HepG2 (cell line): Measurements from ENCODE around the gene NPY4R.
"Not testable (repeated sequence)": the region's sequence is repeated elsewhere in the genome, so short reads cannot be mapped to it uniquely, and the experiment has no call there.

Experiments
- GABPA ChIP-seq, 2 experiments: IDR thresholded peaks; 2 replicates each; pipeline ENCODE4 v1.6.1; 2011 to 2016; ENCODE audit warnings: low read depth in 2 of 2, low read length in 1 of 2, missing biosample characterization in 1 of 2, missing genetic modification characterization in 1 of 2
- RAD21 ChIP-seq: fragments of 450-650 bp; formaldehyde crosslinking; IDR thresholded peaks from 2 replicates; pipeline ENCODE4 v1.5.0; 2020; ENCODE audit warnings: mild to moderate bottlenecking
- ZNF430 ChIP-seq: sonication (generic); formaldehyde crosslinking; IDR thresholded peaks from 2 replicates; pipeline ENCODE4 v1.9.0; 2021; ENCODE audit warnings: mild to moderate bottlenecking, missing genetic modification reagents
- ZSCAN9 ChIP-seq: IDR thresholded peaks from 2 replicates; pipeline ENCODE4 v1.6.1; 2016; ENCODE audit warnings: borderline replicate concordance
- TF ChIP-seq, protein P1 (sequence below): sonication (generic); formaldehyde crosslinking; IDR thresholded peaks from 2 replicates; pipeline ENCODE4 v1.5.0; 2020; ENCODE audit warnings: mild to moderate bottlenecking, missing genetic modification reagents, moderate library complexity
- TF ChIP-seq, protein P2 (sequence below): sonication (generic); formaldehyde crosslinking; IDR thresholded peaks from 2 replicates; pipeline ENCODE4 v1.5.0; 2020; ENCODE audit warnings: mild to moderate bottlenecking, missing genetic modification reagents, borderline replicate concordance

DNA sequence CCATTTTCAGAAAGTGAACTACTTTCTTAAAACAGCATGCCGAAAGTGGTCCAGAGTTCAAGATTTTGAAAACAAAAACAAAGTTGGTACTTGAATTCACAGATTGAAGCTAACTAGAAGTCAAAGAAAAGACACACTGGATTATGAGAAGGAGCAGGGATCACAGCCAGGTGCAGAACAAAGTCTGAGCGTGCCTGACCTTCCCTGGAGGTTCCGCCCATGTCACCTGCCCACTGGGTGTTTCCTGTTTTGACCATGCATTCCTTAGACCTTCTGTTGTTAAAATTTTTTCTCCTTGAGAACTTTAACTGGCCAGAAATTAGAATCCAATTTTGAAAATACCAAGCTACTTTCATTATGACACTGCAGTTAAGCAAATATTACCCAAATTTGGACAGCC lies 34.2 kb upstream of the NPY4R start:
- not testable (repeated sequence) for TF ChIP-seq ZNF430 (CRISPR knock-in tag); GABPA (IDR thresholded peaks at IDR 0.05; ENCODE audit: low read depth, low read length); GABPA (CRISPR knock-in tag; IDR thresholded peaks at IDR 0.05; ENCODE audit: low read depth); ZSCAN9 (CRISPR knock-in tag); RAD21 (CRISPR knock-in tag)
- TF ChIP-seq, protein P1, sequence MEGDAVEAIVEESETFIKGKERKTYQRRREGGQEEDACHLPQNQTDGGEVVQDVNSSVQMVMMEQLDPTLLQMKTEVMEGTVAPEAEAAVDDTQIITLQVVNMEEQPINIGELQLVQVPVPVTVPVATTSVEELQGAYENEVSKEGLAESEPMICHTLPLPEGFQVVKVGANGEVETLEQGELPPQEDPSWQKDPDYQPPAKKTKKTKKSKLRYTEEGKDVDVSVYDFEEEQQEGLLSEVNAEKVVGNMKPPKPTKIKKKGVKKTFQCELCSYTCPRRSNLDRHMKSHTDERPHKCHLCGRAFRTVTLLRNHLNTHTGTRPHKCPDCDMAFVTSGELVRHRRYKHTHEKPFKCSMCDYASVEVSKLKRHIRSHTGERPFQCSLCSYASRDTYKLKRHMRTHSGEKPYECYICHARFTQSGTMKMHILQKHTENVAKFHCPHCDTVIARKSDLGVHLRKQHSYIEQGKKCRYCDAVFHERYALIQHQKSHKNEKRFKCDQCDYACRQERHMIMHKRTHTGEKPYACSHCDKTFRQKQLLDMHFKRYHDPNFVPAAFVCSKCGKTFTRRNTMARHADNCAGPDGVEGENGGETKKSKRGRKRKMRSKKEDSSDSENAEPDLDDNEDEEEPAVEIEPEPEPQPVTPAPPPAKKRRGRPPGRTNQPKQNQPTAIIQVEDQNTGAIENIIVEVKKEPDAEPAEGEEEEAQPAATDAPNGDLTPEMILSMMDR (CRISPR knock-in tag): not testable (repeated sequence)
- TF ChIP-seq, protein P2, sequence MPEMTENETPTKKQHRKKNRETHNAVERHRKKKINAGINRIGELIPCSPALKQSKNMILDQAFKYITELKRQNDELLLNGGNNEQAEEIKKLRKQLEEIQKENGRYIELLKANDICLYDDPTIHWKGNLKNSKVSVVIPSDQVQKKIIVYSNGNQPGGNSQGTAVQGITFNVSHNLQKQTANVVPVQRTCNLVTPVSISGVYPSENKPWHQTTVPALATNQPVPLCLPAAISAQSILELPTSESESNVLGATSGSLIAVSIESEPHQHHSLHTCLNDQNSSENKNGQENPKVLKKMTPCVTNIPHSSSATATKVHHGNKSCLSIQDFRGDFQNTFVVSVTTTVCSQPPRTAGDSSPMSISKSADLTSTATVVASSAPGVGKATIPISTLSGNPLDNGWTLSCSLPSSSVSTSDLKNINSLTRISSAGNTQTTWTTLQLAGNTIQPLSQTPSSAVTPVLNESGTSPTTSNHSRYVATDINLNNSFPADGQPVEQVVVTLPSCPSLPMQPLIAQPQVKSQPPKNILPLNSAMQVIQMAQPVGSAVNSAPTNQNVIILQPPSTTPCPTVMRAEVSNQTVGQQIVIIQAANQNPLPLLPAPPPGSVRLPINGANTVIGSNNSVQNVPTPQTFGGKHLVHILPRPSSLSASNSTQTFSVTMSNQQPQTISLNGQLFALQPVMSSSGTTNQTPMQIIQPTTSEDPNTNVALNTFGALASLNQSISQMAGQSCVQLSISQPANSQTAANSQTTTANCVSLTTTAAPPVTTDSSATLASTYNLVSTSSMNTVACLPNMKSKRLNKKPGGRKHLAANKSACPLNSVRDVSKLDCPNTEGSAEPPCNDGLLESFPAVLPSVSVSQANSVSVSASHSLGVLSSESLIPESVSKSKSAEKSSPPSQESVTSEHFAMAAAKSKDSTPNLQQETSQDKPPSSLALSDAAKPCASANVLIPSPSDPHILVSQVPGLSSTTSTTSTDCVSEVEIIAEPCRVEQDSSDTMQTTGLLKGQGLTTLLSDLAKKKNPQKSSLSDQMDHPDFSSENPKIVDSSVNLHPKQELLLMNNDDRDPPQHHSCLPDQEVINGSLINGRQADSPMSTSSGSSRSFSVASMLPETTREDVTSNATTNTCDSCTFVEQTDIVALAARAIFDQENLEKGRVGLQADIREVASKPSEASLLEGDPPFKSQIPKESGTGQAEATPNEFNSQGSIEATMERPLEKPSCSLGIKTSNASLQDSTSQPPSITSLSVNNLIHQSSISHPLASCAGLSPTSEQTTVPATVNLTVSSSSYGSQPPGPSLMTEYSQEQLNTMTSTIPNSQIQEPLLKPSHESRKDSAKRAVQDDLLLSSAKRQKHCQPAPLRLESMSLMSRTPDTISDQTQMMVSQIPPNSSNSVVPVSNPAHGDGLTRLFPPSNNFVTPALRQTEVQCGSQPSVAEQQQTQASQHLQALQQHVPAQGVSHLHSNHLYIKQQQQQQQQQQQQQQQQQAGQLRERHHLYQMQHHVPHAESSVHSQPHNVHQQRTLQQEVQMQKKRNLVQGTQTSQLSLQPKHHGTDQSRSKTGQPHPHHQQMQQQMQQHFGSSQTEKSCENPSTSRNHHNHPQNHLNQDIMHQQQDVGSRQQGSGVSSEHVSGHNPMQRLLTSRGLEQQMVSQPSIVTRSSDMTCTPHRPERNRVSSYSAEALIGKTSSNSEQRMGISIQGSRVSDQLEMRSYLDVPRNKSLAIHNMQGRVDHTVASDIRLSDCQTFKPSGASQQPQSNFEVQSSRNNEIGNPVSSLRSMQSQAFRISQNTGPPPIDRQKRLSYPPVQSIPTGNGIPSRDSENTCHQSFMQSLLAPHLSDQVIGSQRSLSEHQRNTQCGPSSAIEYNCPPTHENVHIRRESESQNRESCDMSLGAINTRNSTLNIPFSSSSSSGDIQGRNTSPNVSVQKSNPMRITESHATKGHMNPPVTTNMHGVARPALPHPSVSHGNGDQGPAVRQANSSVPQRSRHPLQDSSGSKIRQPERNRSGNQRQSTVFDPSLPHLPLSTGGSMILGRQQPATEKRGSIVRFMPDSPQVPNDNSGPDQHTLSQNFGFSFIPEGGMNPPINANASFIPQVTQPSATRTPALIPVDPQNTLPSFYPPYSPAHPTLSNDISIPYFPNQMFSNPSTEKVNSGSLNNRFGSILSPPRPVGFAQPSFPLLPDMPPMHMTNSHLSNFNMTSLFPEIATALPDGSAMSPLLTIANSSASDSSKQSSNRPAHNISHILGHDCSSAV (CRISPR knock-in tag): not testable (repeated sequence)
